NB4 (cell line): ENCODE data around the gene RAE1.

ENCODE experiments used
- MYC ChIP-seq: IDR thresholded peaks from 2 replicates; pipeline ENCODE4 v1.6.1; 2011; ENCODE audit warnings: low read depth, low read length
- POLR2A ChIP-seq: IDR thresholded peaks from 2 replicates; pipeline ENCODE4 v1.6.1; 2011; ENCODE audit warnings: mild to moderate bottlenecking; ENCODE audit not compliant: insufficient read length; ENCODE audit errors: extremely low read depth
- TF ChIP-seq, protein P1 (sequence below): IDR thresholded peaks from one replicate; pipeline ENCODE4 v1.5.1; 2012; ENCODE audit warnings: low read depth, low read length
- TF ChIP-seq, protein P2 (sequence below): IDR thresholded peaks from 2 replicates; pipeline ENCODE4 v1.6.1; 2011; ENCODE audit warnings: low read depth, low read length

GRCh38 chr20:57372157-57372556, 21.1 kb downstream of the RAE1 start:
- TF ChIP-seq, protein P1, sequence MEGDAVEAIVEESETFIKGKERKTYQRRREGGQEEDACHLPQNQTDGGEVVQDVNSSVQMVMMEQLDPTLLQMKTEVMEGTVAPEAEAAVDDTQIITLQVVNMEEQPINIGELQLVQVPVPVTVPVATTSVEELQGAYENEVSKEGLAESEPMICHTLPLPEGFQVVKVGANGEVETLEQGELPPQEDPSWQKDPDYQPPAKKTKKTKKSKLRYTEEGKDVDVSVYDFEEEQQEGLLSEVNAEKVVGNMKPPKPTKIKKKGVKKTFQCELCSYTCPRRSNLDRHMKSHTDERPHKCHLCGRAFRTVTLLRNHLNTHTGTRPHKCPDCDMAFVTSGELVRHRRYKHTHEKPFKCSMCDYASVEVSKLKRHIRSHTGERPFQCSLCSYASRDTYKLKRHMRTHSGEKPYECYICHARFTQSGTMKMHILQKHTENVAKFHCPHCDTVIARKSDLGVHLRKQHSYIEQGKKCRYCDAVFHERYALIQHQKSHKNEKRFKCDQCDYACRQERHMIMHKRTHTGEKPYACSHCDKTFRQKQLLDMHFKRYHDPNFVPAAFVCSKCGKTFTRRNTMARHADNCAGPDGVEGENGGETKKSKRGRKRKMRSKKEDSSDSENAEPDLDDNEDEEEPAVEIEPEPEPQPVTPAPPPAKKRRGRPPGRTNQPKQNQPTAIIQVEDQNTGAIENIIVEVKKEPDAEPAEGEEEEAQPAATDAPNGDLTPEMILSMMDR = no peak
- TF ChIP-seq, protein P2, sequence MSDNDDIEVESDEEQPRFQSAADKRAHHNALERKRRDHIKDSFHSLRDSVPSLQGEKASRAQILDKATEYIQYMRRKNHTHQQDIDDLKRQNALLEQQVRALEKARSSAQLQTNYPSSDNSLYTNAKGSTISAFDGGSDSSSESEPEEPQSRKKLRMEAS = no peak
- TF ChIP-seq POLR2A (no peak), MYC (no peak)
